AG09319 (cell line): Measurements from ENCODE around the gene CADM1.

Experiments used
- DNase-seq: peaks from one replicate; pipeline ENCODE4 v3.0.0-alpha.2; 2010; ENCODE audit warnings: low read depth; ENCODE audit errors: extremely low read depth
- TF ChIP-seq, protein P1 (sequence below): IDR thresholded peaks from 2 replicates; pipeline ENCODE4 v1.5.1; 2011; ENCODE audit warnings: low read depth, mild to moderate bottlenecking, inconsistent platforms, low read length, moderate library complexity

The CADM1 gene

DNA sequence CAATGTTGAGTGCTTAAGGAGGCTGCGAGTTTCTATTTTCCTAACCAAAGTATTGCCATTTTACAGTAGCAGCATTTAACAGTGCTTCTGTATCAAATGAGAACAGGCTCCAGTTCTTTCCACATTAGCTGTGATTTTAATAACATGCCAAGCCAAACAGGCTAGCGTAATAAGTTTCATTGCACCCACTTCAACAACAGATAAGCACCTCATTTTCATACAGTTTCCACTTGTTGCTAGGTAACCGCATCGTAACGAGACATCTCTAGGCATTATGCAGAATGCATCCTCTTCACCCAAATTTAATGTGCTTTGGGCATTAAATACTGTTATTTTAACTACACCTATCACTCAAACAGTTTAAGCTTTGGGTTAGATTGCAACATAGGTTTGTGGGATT, 79.0 kb downstream of the CADM1 start:
- TF ChIP-seq, protein P1, sequence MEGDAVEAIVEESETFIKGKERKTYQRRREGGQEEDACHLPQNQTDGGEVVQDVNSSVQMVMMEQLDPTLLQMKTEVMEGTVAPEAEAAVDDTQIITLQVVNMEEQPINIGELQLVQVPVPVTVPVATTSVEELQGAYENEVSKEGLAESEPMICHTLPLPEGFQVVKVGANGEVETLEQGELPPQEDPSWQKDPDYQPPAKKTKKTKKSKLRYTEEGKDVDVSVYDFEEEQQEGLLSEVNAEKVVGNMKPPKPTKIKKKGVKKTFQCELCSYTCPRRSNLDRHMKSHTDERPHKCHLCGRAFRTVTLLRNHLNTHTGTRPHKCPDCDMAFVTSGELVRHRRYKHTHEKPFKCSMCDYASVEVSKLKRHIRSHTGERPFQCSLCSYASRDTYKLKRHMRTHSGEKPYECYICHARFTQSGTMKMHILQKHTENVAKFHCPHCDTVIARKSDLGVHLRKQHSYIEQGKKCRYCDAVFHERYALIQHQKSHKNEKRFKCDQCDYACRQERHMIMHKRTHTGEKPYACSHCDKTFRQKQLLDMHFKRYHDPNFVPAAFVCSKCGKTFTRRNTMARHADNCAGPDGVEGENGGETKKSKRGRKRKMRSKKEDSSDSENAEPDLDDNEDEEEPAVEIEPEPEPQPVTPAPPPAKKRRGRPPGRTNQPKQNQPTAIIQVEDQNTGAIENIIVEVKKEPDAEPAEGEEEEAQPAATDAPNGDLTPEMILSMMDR: no peak
- no peak for DNase-seq

DNA sequence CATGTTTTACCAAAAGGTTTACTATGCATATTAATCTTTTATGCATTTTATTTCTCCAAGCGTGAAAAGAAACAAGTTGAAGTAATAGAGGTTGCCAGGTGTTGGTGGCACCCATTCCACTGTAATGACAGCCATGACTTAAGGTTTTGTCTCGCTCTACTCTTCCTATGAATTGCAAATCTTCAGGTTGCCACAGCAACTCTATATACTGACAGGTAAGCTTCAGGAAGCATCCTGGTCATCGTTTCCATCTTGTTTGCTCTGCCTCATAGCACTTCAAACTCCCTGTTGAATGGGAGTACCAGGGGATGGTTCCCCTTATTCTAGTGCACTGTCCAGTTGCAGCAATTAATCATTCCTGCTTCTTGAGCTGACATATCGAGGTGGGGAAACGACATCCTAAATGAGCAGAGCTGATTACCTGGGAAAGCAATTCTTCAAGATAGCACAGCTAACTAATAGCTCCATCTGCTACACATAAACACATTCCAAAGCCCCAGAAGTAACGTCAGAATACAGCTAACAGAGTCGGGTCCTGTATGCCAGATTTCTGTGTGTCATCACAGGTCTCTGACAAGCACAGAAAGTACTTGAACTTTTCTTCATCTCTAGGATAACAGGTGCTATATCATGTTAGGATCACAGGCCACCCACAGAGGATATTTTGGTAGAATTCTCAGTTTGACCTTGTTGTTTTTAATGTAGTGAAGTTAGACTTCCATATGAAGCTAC, 80.3 kb downstream of the CADM1 start:
- TF ChIP-seq, protein P1: no peak

DNA sequence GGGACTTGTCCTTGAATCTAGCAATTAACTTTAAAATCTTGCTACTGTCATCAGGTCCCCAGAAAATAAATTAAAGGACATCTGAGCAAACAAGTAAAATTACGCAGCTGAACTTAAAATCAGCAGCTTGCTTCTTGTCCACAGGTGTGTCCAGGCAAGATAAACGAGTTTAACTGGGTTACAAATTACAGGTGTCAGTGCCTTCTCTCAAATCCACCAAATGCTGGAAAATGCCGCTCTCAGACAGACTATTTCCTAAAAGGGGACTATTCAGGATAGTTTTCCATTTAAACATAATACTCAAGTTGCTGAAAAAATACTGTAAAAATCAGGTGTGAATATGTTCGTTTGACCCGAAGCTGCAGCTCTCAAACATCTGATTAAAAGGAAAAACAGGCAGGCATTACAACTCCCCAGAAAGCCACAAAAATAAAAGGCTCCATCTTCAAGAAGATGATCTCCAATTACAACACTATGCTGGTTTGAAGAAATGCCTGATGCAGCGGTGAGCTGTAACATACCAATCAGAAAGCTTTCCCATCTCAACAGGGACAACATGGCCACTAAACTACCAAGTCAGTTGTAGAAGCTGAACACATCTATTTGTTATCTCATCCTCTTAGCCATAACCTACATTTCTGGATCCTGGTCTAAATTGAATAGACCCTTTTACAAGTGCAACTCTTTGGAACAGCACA, 82.1 kb downstream of the CADM1 start:
- DNase-seq: no peak

More for the DNA sequence above, 80.3 kb downstream of the CADM1 start:
- no peak for DNase-seq

DNA sequence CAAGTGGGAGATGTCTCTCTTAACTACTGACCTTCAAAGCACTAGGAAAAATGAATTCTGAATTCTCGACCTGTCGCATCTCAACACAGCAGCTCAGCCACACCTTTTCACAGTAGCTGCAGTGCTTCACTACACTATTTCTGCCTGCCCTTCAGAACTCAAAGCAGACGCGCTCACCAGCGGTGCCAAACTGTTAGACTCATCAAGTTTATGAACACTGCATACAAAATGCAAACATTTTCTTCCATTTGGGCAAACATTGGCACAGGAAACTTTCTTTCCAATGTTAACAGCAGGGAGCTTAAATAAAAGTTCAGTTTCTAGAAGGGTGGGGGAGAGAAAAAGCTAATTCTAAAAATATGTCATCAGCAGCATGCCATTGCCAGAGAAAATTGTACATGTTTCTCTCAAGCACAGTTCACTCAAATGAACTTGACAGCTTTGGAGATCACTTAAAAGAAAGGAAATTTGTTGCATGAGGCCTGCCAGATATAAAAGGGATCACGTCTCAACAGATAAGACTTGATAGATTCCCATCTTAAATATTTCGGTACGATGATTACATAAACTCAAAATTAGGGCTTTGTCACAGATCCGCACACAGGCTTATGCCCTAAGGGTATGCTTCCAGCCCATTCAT, 82.7 kb downstream of the CADM1 start:
- no peak for DNase-seq
- TF ChIP-seq, protein P1: no peak

More for the DNA sequence above, 82.1 kb downstream of the CADM1 start:
- TF ChIP-seq, protein P1: no peak

DNA sequence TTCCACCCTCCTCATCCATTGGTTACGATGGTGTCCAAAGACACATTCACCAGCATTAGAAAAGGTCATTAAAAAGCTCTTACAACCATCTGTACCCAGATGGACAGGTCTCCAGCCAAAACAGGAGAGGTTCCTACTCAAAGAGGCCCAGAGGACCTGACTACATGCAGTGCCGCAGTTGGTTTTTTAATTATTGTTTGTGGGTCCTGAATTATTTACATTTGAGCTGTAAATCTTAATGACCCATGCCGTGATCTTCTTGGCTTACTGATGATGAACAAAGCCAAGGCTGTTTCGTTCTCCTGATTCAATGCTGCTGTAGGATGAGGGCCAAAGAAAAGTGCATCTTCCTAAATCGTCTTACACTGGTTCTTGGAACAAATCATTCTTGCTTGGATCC, 83.7 kb downstream of the CADM1 start:
- DNase-seq: no peak
- TF ChIP-seq, protein P1: no peak

DNA sequence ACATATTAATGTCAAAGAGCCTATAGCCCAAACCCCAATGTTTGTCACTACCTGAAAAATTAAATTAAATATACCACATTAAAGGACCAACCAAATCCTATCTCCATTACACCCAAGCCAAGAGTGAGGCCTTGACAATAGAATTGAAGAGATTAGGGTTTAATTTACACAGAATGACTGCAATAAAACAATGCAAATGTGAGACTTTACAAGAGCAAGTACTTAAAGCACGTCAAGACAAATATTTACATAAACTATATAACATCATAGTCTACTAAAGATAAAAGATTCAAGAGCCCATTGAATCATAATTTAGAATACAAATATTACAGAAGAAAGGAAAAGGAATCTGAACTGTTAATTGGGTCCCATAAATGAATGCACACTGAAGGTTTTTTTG, 85.6 kb downstream of the CADM1 start:
- no peak for DNase-seq
- TF ChIP-seq, protein P1: no peak

DNA sequence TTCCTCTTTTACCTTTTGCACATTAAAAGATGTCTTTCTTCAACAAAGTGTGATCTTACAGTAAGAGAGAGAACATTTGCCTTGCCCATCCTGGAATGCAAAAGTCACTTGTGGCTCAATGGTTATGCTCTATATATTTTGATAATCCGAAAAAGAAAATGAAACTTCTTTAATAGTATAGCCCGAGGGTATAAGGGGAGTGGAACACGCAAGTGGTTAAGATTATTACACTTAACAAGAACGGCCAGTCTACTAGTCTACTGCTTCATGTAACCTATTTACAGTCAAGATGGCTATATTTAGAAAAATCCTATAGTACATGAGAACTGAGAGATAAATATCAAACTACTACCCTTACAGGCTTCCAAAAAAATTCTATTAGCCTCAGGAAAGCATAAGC, 86.1 kb downstream of the CADM1 start:
- DNase-seq: no peak
- TF ChIP-seq, protein P1: no peak
